OCI-LY3 (cell line): Measurements from ENCODE around the gene EWSR1.

Experiments
- H2AFZ ChIP-seq: fragments of 200-600, 300-600 bp; shearing (Covaris generic); 2 replicates; pipeline ENCODE4 v1.6.0; 2014; ENCODE audit warnings: antibody characterized with exemption, low read depth, low read length
- H3K27ac ChIP-seq: fragments of 200-600, 300-600 bp; sonication (generic); 2 replicates; pipeline ENCODE4 v1.5.1; 2014; ENCODE audit warnings: mild to moderate bottlenecking, low read length, moderate library complexity, mixed read lengths
- H3K27me3 ChIP-seq: fragments of 200-600, 300-600 bp; sonication (generic); 2 replicates; pipeline ENCODE4 v1.6.1; 2014; ENCODE audit warnings: low read depth, low read length, mixed read lengths
- H3K36me3 ChIP-seq: fragments of 200-600, 300-600 bp; sonication (generic); replicated peaks from 2 replicates; pipeline ENCODE3; 2014; ENCODE audit warnings: low read depth, low read length, mixed read lengths
- H3K4me1 ChIP-seq: fragments of 300-600, 200-600 bp; sonication (generic); 2 replicates; pipeline ENCODE4 v1.6.1; 2014; ENCODE audit warnings: low read length, mixed read lengths
- H3K4me2 ChIP-seq: fragments of 200-600, 300-600 bp; sonication (generic); 2 replicates; pipeline ENCODE4 v1.6.1; 2014; ENCODE audit warnings: low read length, mixed read lengths
- H3K4me3 ChIP-seq: fragments of 300-600, 200-600 bp; sonication (generic); 2 replicates; pipeline ENCODE4 v1.5.1; 2014; ENCODE audit warnings: antibody characterized with exemption, mild to moderate bottlenecking, low read length, moderate library complexity
- H3K79me2 ChIP-seq: fragments of 300-600, 200-600 bp; shearing (Covaris generic); 2 replicates; pipeline ENCODE4 v1.6.1; 2014; ENCODE audit warnings: mild to moderate bottlenecking, low read length, mixed read lengths
- H3K9ac ChIP-seq: fragments of 300-600, 200-600 bp; shearing (Covaris generic); 2 replicates; pipeline ENCODE4 v1.6.0; 2014; ENCODE audit warnings: mild to moderate bottlenecking, low read length, moderate library complexity
- H3K9me3 ChIP-seq: fragments of 200-600, 300-600 bp; shearing (Covaris generic); 2 replicates; pipeline ENCODE4 v1.6.1; 2014; ENCODE audit warnings: low read length, mixed read lengths; ENCODE audit not compliant: insufficient read depth
- H4K20me1 ChIP-seq: fragments of 200-600, 300-600 bp; sonication (generic); 2 replicates; pipeline ENCODE4 v1.6.1; 2016; ENCODE audit warnings: low read length, mixed read lengths; ENCODE audit not compliant: insufficient read depth
- CTCF ChIP-seq: fragments of 200-600, 300-600 bp; sonication (generic); IDR thresholded peaks from 2 replicates; pipeline ENCODE4 v1.5.1; 2014; ENCODE audit warnings: antibody characterized with exemption, low read length, low read depth
- EZH2phosphoT487 ChIP-seq: fragments of 200-600 bp; shearing (Covaris generic); IDR thresholded peaks from 2 replicates; pipeline ENCODE4 v1.6.1; 2018; ENCODE audit warnings: antibody characterized with exemption, mixed run types, low read depth

EWSR1 gene

GRCh38 chr22:29325356-29325755 is 57.3 kb downstream of the EWSR1 start:
- Histone ChIP-seq H3K27me3 (no peaks in the 10 kb centered on the region), H3K4me2 (no peak overlapping the region), H4K20me1 (no peaks in the 10 kb centered on the region)

GRCh38 chr22:29325785-29326315 is 57.8 kb downstream of the EWSR1 start:
- Histone ChIP-seq H2AFZ (no peak overlapping the region), H3K27me3 (no peaks in the 10 kb centered on the region), H3K4me1 (no peaks in the 10 kb centered on the region), H3K9ac (no peak overlapping the region), H3K36me3 (peaks cover 40% of the 10 kb centered on the region), H3K79me2 (no peaks in the 10 kb centered on the region), H3K4me3 (no peak overlapping the region), H4K20me1 (no peaks in the 10 kb centered on the region), H3K27ac (no peak overlapping the region), H3K9me3 (no peaks in the 10 kb centered on the region), H3K4me2 (no peak overlapping the region)
- TF ChIP-seq CTCF (no peak), EZH2phosphoT487 (no peak)

More at GRCh38 chr22:29325356-29325755, 57.3 kb downstream of the EWSR1 start:
- H3K36me3 ChIP-seq = peaks cover 39% of the 10 kb centered on the region
- H3K27ac ChIP-seq = no peak overlapping the region
- no peak overlapping the region for H3K9ac ChIP-seq
- H2AFZ ChIP-seq = no peak overlapping the region
- TF ChIP-seq EZH2phosphoT487 (no peak), CTCF (no peak)
- H3K9me3 ChIP-seq = no peaks in the 10 kb centered on the region
- no peaks in the 10 kb centered on the region for H3K79me2 ChIP-seq
- H3K4me3 ChIP-seq = no peak overlapping the region
- H3K4me1 ChIP-seq = no peaks in the 10 kb centered on the region

GRCh38 chr22:29326481-29326880 is 58.4 kb downstream of the EWSR1 start:
- Histone ChIP-seq H3K4me3 (no peak overlapping the region), H3K36me3 (peaks cover 42% of the 10 kb centered on the region), H2AFZ (no peak overlapping the region), H3K4me1 (no peaks in the 10 kb centered on the region), H3K4me2 (no peak overlapping the region), H3K79me2 (no peaks in the 10 kb centered on the region), H3K27me3 (no peaks in the 10 kb centered on the region), H3K9ac (no peak overlapping the region), H4K20me1 (no peaks in the 10 kb centered on the region), H3K27ac (no peak overlapping the region), H3K9me3 (no peaks in the 10 kb centered on the region)
- TF ChIP-seq EZH2phosphoT487 (no peak), CTCF (no peak)

GRCh38 chr22:29327089-29327764 is 59.2 kb downstream of the EWSR1 start:
- peaks cover 50% of the 10 kb centered on the region for H3K36me3 ChIP-seq
- H3K4me2 ChIP-seq = no peak overlapping the region
- H3K9ac ChIP-seq = no peak overlapping the region

More at GRCh38 chr22:29327089-29327764, 59.2 kb downstream of the EWSR1 start:
- no peaks in the 10 kb centered on the region for H3K9me3 ChIP-seq
- H3K79me2 ChIP-seq = no peaks in the 10 kb centered on the region
- H3K4me1 ChIP-seq = no peaks in the 10 kb centered on the region
- no peak for TF ChIP-seq EZH2phosphoT487
- TF ChIP-seq CTCF = no peak
- no peaks in the 10 kb centered on the region for H4K20me1 ChIP-seq
- no peak overlapping the region for H2AFZ ChIP-seq
- no peak overlapping the region for H3K27ac ChIP-seq
- no peak overlapping the region for H3K4me3 ChIP-seq
- no peaks in the 10 kb centered on the region for H3K27me3 ChIP-seq
